NB4 (cell line): Measurements from ENCODE around the gene LMNTD2.
"Not testable (repeated sequence)": the region's sequence is repeated elsewhere in the genome, so short reads cannot be mapped to it uniquely, and the experiment has no call there.

Experiments
- DNase-seq: peaks from one replicate; pipeline ENCODE4 v3.0.0; 2010; ENCODE audit warnings: low read depth
- H3K4me3 ChIP-seq: one replicate; pipeline ENCODE4 v1.5.1; 2011; ENCODE audit warnings: mild to moderate bottlenecking, low read depth, low read length, moderate library complexity
- MYC ChIP-seq: IDR thresholded peaks from 2 replicates; pipeline ENCODE4 v1.6.1; 2011; ENCODE audit warnings: low read depth, low read length
- POLR2A ChIP-seq: IDR thresholded peaks from 2 replicates; pipeline ENCODE4 v1.6.1; 2011; ENCODE audit warnings: mild to moderate bottlenecking; ENCODE audit not compliant: insufficient read length; ENCODE audit errors: extremely low read depth
- TF ChIP-seq, protein P1 (sequence below): IDR thresholded peaks from one replicate; pipeline ENCODE4 v1.5.1; 2012; ENCODE audit warnings: low read depth, low read length
- TF ChIP-seq, protein P2 (sequence below): IDR thresholded peaks from 2 replicates; pipeline ENCODE4 v1.6.1; 2011; ENCODE audit warnings: low read depth, low read length

The LMNTD2 gene

GRCh38 chr11:520428-521176, 39.9 kb downstream of the LMNTD2 start:
- DNase-seq = no peak
- TF ChIP-seq, protein P1, sequence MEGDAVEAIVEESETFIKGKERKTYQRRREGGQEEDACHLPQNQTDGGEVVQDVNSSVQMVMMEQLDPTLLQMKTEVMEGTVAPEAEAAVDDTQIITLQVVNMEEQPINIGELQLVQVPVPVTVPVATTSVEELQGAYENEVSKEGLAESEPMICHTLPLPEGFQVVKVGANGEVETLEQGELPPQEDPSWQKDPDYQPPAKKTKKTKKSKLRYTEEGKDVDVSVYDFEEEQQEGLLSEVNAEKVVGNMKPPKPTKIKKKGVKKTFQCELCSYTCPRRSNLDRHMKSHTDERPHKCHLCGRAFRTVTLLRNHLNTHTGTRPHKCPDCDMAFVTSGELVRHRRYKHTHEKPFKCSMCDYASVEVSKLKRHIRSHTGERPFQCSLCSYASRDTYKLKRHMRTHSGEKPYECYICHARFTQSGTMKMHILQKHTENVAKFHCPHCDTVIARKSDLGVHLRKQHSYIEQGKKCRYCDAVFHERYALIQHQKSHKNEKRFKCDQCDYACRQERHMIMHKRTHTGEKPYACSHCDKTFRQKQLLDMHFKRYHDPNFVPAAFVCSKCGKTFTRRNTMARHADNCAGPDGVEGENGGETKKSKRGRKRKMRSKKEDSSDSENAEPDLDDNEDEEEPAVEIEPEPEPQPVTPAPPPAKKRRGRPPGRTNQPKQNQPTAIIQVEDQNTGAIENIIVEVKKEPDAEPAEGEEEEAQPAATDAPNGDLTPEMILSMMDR = peak; percentile 36
- no peak for TF ChIP-seq POLR2A
- H3K4me3 ChIP-seq = no peak overlapping the region

DNA sequence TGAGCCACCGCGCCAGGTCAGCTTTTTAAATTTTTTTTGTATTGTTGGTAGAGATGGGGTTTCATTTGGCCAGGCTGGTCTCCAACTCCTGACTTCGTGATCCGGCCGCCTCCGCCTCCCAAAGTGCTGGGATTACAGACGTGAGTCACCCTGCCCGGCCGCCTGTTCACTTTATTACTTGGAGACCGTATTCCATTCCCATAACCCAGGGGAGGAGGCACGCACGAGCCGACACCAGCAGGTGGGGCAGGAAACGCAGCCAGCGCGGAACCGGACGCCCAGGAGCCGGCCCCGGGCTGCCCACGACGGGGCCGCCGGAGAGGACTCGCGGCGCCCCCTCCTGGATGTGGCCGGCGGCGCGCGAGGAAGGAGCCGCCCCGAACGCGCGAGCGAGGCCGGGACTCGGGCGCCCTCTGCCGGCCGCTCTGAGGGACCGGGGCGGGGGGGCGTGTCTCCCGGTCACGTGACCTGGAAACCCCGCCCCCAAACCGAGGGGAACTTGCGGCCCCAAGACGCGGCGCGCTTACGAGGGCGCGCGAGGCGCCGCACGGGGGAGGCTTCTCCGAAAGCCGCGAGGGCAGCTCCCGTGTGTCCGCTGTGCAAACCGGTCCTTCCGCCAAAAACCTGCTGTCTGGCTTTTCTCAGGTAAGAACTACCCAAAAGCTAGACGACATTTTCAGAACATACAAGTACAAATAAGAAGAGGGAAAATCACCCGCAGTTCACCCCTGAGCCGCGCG, 41.9 kb downstream of the LMNTD2 start:
- TF ChIP-seq, protein P2, sequence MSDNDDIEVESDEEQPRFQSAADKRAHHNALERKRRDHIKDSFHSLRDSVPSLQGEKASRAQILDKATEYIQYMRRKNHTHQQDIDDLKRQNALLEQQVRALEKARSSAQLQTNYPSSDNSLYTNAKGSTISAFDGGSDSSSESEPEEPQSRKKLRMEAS = peak; percentile 88
- TF ChIP-seq, protein P1 = peak; percentile 60
- TF ChIP-seq MYC (peak; percentile 88), POLR2A (peak; percentile 63)
- H3K4me3 ChIP-seq = peak overlapping the region; percentile 32
- DNase-seq = peak; percentile 94

GRCh38 chr11:516918-517685, 43.4 kb downstream of the LMNTD2 start:
- not testable (repeated sequence) for H3K4me3 ChIP-seq, DNase-seq

DNA sequence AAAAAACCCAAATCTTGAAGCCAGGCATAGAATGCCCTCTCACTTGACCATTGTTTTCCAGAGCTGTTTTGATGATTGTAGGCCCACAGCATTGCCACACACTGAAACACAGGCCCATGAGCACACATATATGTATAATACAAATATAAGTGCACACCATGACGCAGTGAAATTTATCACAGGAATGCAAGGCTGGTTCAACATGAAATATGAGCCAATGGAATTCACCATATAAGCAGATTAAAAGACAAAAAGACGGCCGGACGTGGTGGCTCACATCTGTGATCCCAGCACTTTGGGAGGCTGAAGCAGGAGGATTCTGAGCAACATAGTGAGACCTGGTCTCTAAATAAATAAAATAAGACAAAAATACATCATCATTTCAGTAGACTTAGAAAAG, 44.1 kb downstream of the LMNTD2 start:
- DNase-seq = no peak
- no peak overlapping the region for H3K4me3 ChIP-seq
- TF ChIP-seq POLR2A (no peak), MYC (no peak)
- TF ChIP-seq, protein P1 = no peak
- TF ChIP-seq, protein P2 = no peak

GRCh38 chr11:515131-515530, 45.4 kb downstream of the LMNTD2 start:
- no peak overlapping the region for H3K4me3 ChIP-seq
- TF ChIP-seq POLR2A (no peak), MYC (no peak)
- TF ChIP-seq, protein P2 = no peak
- TF ChIP-seq, protein P1 = no peak
- no peak for DNase-seq

GRCh38 chr11:514606-515005, 45.9 kb downstream of the LMNTD2 start:
- H3K4me3 ChIP-seq = no peak overlapping the region
- peak; percentile 19 for DNase-seq
- TF ChIP-seq POLR2A (no peak), MYC (no peak)
- TF ChIP-seq, protein P1 = no peak
- TF ChIP-seq, protein P2 = no peak
